Uterus (tissue), 2 donors: Measurements from ENCODE around the gene POLR3B.

ENCODE experiments used
- POLR2A ChIP-seq, 2 donors: fragments of 450-650 bp; IDR thresholded peaks; one replicate each; pipeline ENCODE4 v1.6.1; 2016; ENCODE audit warnings: antibody characterized with exemption in 2 of 2, mild to moderate bottlenecking in 1 of 2, moderate library complexity in 1 of 2
- TF ChIP-seq, protein P1 (sequence below), 4 experiments: fragments of 200-600 bp in 2 of 4; fragments of 450-650 bp in 2 of 4; sonication (generic) in 2 of 4; IDR thresholded peaks; one replicate each; pipeline ENCODE4 v1.5.1; 2016 to 2019; ENCODE audit warnings: antibody characterized with exemption in 4 of 4, mild to moderate bottlenecking in 2 of 4, moderate library complexity in 1 of 4

DNA sequence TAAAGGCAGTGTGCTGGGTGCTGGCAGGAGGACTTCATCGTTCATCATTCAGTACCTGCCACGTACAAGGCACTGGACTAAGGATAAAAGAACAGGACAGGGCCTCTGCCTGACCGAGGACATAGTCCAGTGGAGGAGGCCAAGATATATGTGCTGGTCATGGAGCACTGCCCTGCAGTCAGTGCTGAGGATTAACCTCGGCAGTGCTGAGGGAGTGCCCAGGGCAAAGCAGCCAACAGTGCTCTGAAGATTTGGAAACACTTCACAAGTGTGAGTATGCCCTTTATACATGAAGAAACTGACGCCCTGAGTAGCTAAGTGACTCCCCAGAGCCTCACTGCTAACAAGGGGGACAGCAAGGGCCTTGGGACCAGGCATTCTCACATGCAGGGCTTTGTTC is 153.8 kb downstream of the POLR3B start:
- TF ChIP-seq, protein P1, sequence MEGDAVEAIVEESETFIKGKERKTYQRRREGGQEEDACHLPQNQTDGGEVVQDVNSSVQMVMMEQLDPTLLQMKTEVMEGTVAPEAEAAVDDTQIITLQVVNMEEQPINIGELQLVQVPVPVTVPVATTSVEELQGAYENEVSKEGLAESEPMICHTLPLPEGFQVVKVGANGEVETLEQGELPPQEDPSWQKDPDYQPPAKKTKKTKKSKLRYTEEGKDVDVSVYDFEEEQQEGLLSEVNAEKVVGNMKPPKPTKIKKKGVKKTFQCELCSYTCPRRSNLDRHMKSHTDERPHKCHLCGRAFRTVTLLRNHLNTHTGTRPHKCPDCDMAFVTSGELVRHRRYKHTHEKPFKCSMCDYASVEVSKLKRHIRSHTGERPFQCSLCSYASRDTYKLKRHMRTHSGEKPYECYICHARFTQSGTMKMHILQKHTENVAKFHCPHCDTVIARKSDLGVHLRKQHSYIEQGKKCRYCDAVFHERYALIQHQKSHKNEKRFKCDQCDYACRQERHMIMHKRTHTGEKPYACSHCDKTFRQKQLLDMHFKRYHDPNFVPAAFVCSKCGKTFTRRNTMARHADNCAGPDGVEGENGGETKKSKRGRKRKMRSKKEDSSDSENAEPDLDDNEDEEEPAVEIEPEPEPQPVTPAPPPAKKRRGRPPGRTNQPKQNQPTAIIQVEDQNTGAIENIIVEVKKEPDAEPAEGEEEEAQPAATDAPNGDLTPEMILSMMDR (IDR thresholded peaks at IDR 0.05) = no peak
- no peak for TF ChIP-seq POLR2A (IDR thresholded peaks at IDR 0.05)
